Measurements from ENCODE around the gene SDCCAG8.

DNA sequence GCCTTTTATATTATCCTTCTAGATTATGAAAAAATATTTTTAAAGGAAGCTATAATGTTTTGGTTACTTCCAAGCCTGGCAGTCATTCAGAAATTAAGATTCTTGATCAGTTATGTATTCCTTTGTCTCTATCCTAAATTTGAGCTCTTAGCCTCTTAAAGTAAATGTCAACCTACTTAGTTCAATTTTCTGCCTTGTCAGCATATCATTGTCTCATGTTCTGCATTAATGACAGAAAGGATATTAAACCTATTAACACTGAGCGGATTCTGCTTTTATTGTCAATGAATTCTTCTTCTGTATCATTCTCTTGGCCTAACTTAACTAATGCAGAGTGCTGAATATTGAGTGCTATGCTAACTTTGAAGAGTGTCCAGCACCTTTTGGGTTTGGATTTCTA lies 56.0 kb downstream of the SDCCAG8 start:
- TF ChIP-seq POLR2A (IDR thresholded peaks at IDR 0.05), result no peak
- TF ChIP-seq, protein P1, sequence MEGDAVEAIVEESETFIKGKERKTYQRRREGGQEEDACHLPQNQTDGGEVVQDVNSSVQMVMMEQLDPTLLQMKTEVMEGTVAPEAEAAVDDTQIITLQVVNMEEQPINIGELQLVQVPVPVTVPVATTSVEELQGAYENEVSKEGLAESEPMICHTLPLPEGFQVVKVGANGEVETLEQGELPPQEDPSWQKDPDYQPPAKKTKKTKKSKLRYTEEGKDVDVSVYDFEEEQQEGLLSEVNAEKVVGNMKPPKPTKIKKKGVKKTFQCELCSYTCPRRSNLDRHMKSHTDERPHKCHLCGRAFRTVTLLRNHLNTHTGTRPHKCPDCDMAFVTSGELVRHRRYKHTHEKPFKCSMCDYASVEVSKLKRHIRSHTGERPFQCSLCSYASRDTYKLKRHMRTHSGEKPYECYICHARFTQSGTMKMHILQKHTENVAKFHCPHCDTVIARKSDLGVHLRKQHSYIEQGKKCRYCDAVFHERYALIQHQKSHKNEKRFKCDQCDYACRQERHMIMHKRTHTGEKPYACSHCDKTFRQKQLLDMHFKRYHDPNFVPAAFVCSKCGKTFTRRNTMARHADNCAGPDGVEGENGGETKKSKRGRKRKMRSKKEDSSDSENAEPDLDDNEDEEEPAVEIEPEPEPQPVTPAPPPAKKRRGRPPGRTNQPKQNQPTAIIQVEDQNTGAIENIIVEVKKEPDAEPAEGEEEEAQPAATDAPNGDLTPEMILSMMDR (IDR thresholded peaks at IDR 0.05 in 8 of 11, conservative IDR thresholded peaks at IDR 0.05 in 3 of 11), result no peak

Data from spleen (tissue), 7 donors.